H9 (cell line): ENCODE results near the gene BCAS1. TPM values are rescaled to one million over a fixed set of nuclear protein-coding genes. Genes with fewer than 3 reads are reported as not detected.
A peak's percentile ranks its signal among the peaks of the same experiment; 100 is the strongest.

Experiments
- DNase-seq: peaks from one replicate; pipeline ENCODE4 v3.0.0-alpha.2; 2017
- H2AFZ ChIP-seq: one replicate; pipeline ENCODE4 v1.6.1; 2013; ENCODE audit warnings: mild to moderate bottlenecking, low read length, control low read depth, moderate library complexity
- H2AK5ac ChIP-seq: 2 replicates; pipeline ENCODE4 v1.6.1; 2013; ENCODE audit warnings: low read length, control low read depth, mixed read lengths; ENCODE audit not compliant: insufficient read length
- H2BK120ac ChIP-seq: one replicate; pipeline ENCODE4 v1.6.1; 2013; ENCODE audit warnings: low read depth, mild to moderate bottlenecking, low read length, control low read depth, inconsistent platforms; ENCODE audit not compliant: poor library complexity, severe bottlenecking
- H2BK12ac ChIP-seq: 2 replicates; pipeline ENCODE4 v1.6.1; 2013; ENCODE audit warnings: low read length, control low read depth, mixed read lengths, low read depth; ENCODE audit not compliant: insufficient read length
- H2BK15ac ChIP-seq: 2 replicates; pipeline ENCODE4 v1.6.1; 2013; ENCODE audit warnings: low read depth, low read length, control low read depth
- H2BK20ac ChIP-seq: one replicate; pipeline ENCODE4 v1.6.1; 2013; ENCODE audit warnings: low read depth, mild to moderate bottlenecking, low read length, control low read depth, inconsistent platforms; ENCODE audit not compliant: poor library complexity, severe bottlenecking
- H2BK5ac ChIP-seq: 2 replicates; pipeline ENCODE4 v1.6.1; 2013; ENCODE audit warnings: low read length, control low read depth, mixed read lengths; ENCODE audit not compliant: insufficient read length
- H3K14ac ChIP-seq: 2 replicates; pipeline ENCODE4 v1.6.1; 2013; ENCODE audit warnings: low read length, control low read depth; ENCODE audit not compliant: insufficient read depth
- H3K18ac ChIP-seq: 2 replicates; pipeline ENCODE4 v1.6.1; 2013; ENCODE audit warnings: low read depth, mild to moderate bottlenecking, mixed read lengths, low read length, control low read depth; ENCODE audit not compliant: insufficient read length
- H3K23ac ChIP-seq: 2 replicates; pipeline ENCODE4 v1.6.1; 2013; ENCODE audit warnings: low read length, control low read depth, mixed read lengths, low read depth; ENCODE audit not compliant: insufficient read length
- H3K23me2 ChIP-seq: 2 replicates; pipeline ENCODE4 v1.6.1; 2013; ENCODE audit warnings: low read depth, mild to moderate bottlenecking, mixed read lengths, low read length, control low read depth; ENCODE audit not compliant: insufficient read length, poor library complexity, severe bottlenecking
- H3K27ac ChIP-seq: 2 replicates; pipeline ENCODE4 v1.5.1; 2013; ENCODE audit warnings: low read length, control low read depth, mixed read lengths, low read depth; ENCODE audit not compliant: insufficient read length
- H3K27me3 ChIP-seq: 2 replicates; pipeline ENCODE4 v1.6.1; 2013; ENCODE audit warnings: low read length, control low read depth, inconsistent platforms; ENCODE audit not compliant: insufficient read depth
- H3K4ac ChIP-seq: 2 replicates; pipeline ENCODE4 v1.6.1; 2013; ENCODE audit warnings: low read depth, mild to moderate bottlenecking, control low read depth, inconsistent platforms, low read length, moderate library complexity
- H3K4me1 ChIP-seq: 2 replicates; pipeline ENCODE4 v1.6.1; 2013; ENCODE audit warnings: low read length, control low read depth, inconsistent platforms; ENCODE audit not compliant: insufficient read depth
- H3K4me2 ChIP-seq: 2 replicates; pipeline ENCODE4 v1.6.1; 2013; ENCODE audit warnings: low read length, control low read depth, mixed read lengths; ENCODE audit not compliant: insufficient read length, insufficient read depth
- H3K56ac ChIP-seq: 2 replicates; pipeline ENCODE4 v1.6.1; 2013; ENCODE audit warnings: low read depth, mild to moderate bottlenecking, mixed read lengths, low read length, control low read depth; ENCODE audit not compliant: insufficient read length
- H3K79me1 ChIP-seq: 2 replicates; pipeline ENCODE4 v1.6.1; 2013; ENCODE audit warnings: low read depth, mild to moderate bottlenecking, moderate library complexity, low read length, control low read depth, inconsistent platforms; ENCODE audit not compliant: insufficient read depth, poor library complexity, severe bottlenecking
- H3K79me2 ChIP-seq: 2 replicates; pipeline ENCODE4 v1.6.1; 2013; ENCODE audit warnings: low read length, control low read depth, inconsistent platforms; ENCODE audit not compliant: insufficient read depth
- H3K9ac ChIP-seq: 2 replicates; pipeline ENCODE4 v1.6.1; 2013; ENCODE audit warnings: low read length, control low read depth, mixed read lengths; ENCODE audit not compliant: insufficient read length; ENCODE audit errors: extremely low read depth
- H3K9me3 ChIP-seq: one replicate; pipeline ENCODE4 v1.6.1; 2013; ENCODE audit warnings: low read depth, low read length, inconsistent platforms; ENCODE audit not compliant: control insufficient read depth
- H3T11ph ChIP-seq: one replicate; pipeline ENCODE4 v1.6.1; 2013; ENCODE audit warnings: mild to moderate bottlenecking, low read length, control low read depth, inconsistent platforms
- H4K20me1 ChIP-seq: one replicate; pipeline ENCODE4 v1.6.1; 2013; ENCODE audit not compliant: control insufficient read depth, insufficient read length, insufficient read depth
- H4K5ac ChIP-seq: 2 replicates; pipeline ENCODE4 v1.6.1; 2013; ENCODE audit warnings: low read depth, mild to moderate bottlenecking, mixed read lengths, low read length, control low read depth; ENCODE audit not compliant: insufficient read length
- H4K8ac ChIP-seq: replicated peaks from 2 replicates; pipeline ENCODE4 v1.6.1; 2013; ENCODE audit warnings: low read length, control low read depth, mixed read lengths, low read depth; ENCODE audit not compliant: insufficient read length
- H4K91ac ChIP-seq: 2 replicates; pipeline ENCODE4 v1.6.1; 2013; ENCODE audit warnings: low read depth, mild to moderate bottlenecking, moderate library complexity, mixed read lengths, low read length, control low read depth; ENCODE audit not compliant: insufficient read length
- H3K27ac Mint-ChIP-seq, 3 experiments: 2 replicates in 2 of 3; 3 replicates in 1 of 3; pipeline ENCODE4 v1.8.0; 2020 to 2021; ENCODE audit warnings: mixed read lengths in 3 of 3, mild to moderate bottlenecking in 1 of 3, moderate library complexity in 1 of 3
- H3K27me3 Mint-ChIP-seq: 2 replicates; pipeline ENCODE4 v1.8.0; 2021; ENCODE audit warnings: low read depth, mild to moderate bottlenecking, moderate library complexity, mixed read lengths
- H3K36me3 Mint-ChIP-seq, 3 experiments: 2 replicates in 2 of 3; 3 replicates in 1 of 3; pipeline ENCODE4 v1.8.0; 2020 to 2021; ENCODE audit warnings: low read depth in 3 of 3, mixed read lengths in 3 of 3; ENCODE audit not compliant: insufficient read depth in 1 of 3
- H3K4me1 Mint-ChIP-seq, 2 experiments: 2 replicates each; pipeline ENCODE4 v1.8.0; 2020; ENCODE audit warnings: mixed read lengths in 2 of 2
- H3K4me3 Mint-ChIP-seq, 2 experiments: 2 replicates in 1 of 2; 3 replicates in 1 of 2; pipeline ENCODE4 v1.8.0; 2020 to 2021; ENCODE audit warnings: mild to moderate bottlenecking in 2 of 2, mixed read lengths in 2 of 2, moderate library complexity in 1 of 2
- H3K9me3 Mint-ChIP-seq, 2 experiments: 2 replicates in 1 of 2; 3 replicates in 1 of 2; pipeline ENCODE4 v1.8.0; 2020; ENCODE audit warnings: mild to moderate bottlenecking in 2 of 2, mixed read lengths in 2 of 2, moderate library complexity in 1 of 2
- CTCF ChIP-seq: fragments of 200-600 bp; sonication (generic); conservative IDR thresholded peaks from 3 replicates; pipeline ENCODE4 v1.8.0; 2021; ENCODE audit warnings: antibody characterized with exemption, mild to moderate bottlenecking
- WGBS: extraction: QIAGEN DNeasy Blood & Tissue Kit; methylation state at CpG from one replicate; pipeline ENCODE4 v1.1.7; 2013; ENCODE audit warnings: missing lambda C conversion rate, low lambda C conversion rate, mixed read lengths; ENCODE audit not compliant: insufficient read length; ENCODE audit errors: extremely low coverage; 5-methylcytosine and 5-hydroxymethylcytosine counted together
- total RNA-seq: library from RNA; stranded (reverse); gene quantifications from 2 replicates; pipeline ENCODE4 v1.2.1, GENCODE V29; 2021

BCAS1 gene
- total RNA-seq, 1 experiment from 2014 or later: 0.15 TPM

GRCh38 chr20:54025251-54025771 is 45.1 kb downstream of the BCAS1 start:
- Mint-ChIP-seq H3K4me3 (peak overlapping the region in 1 of 2 experiments; percentile 41; a peak in 1 of 5 replicates), H3K36me3 (no peaks in the 10 kb centered on the region), H3K4me1 (peaks cover 16 to 26% of the 10 kb centered on the region in 2 experiments; a peak in 3 of 4 replicates), H3K9me3 (no peaks in the 10 kb centered on the region), H3K27me3 (0 out of 2 replicates have a peak, but pooled peaks cover 2% of the 10 kb centered on the region), H3K27ac (peak overlapping the region in 1 of 3 experiments; percentile 52; a peak in 2 of 7 replicates)
- Histone ChIP-seq H3K4me2 (no peak overlapping the region), H3K14ac (no peak overlapping the region), H4K91ac (no peak overlapping the region), H3K18ac (no peak overlapping the region), H3K9ac (no peak overlapping the region), H2AFZ (no peak overlapping the region), H3K79me1 (no peaks in the 10 kb centered on the region), H3K9me3 (no peaks in the 10 kb centered on the region), H2BK15ac (no peak overlapping the region), H4K8ac (no peak overlapping the region), H3K23ac (no peak overlapping the region), H3K23me2 (no peaks in the 10 kb centered on the region), H3K27me3 (no peaks in the 10 kb centered on the region), H2AK5ac (no peak overlapping the region), H3K4ac (no peak overlapping the region), H4K5ac (no peak overlapping the region), H3K56ac (no peak overlapping the region), H4K20me1 (no peaks in the 10 kb centered on the region), H2BK12ac (no peak overlapping the region), H3T11ph (no peak overlapping the region), H3K27ac (no peak overlapping the region), H2BK20ac (no peak overlapping the region), H2BK120ac (no peak overlapping the region), H3K4me1 (no peaks in the 10 kb centered on the region; the same call in 1 of the 2 replicates), H3K79me2 (no peaks in the 10 kb centered on the region), H2BK5ac (no peak overlapping the region)
- no peak for DNase-seq
- no peak for TF ChIP-seq CTCF
- WGBS: no CpG with 5 or more reads among the region's 3 CpGs
